T-helper 2 cell treated with Interferon-gamma antibody and Interleukin-4, amounts not matched to agents 100 ng/mL and 5 ng/mL, for 36 hours (primary cell): ENCODE results near the gene CD99. TPM values are rescaled to one million over a fixed set of nuclear protein-coding genes. Genes with fewer than 3 reads are reported as not detected.
"Not testable (repeated sequence)": the region's sequence is repeated elsewhere in the genome, so short reads cannot be mapped to it uniquely, and the experiment has no call there.

ENCODE experiments used
- intact Hi-C: fragments of 100-400 bp; cut with micrococcal nuclease; formaldehyde crosslinking; loops from one replicate; pipeline ENCODE4 v1.15.1; 2023
- total RNA-seq: library from RNA; stranded (reverse); gene quantifications from 2 replicates; pipeline ENCODE4 v1.2.3, GENCODE V29; 2022

CD99 gene
- total RNA-seq, 1 donor from 2014 or later, result 375 TPM

DNA sequence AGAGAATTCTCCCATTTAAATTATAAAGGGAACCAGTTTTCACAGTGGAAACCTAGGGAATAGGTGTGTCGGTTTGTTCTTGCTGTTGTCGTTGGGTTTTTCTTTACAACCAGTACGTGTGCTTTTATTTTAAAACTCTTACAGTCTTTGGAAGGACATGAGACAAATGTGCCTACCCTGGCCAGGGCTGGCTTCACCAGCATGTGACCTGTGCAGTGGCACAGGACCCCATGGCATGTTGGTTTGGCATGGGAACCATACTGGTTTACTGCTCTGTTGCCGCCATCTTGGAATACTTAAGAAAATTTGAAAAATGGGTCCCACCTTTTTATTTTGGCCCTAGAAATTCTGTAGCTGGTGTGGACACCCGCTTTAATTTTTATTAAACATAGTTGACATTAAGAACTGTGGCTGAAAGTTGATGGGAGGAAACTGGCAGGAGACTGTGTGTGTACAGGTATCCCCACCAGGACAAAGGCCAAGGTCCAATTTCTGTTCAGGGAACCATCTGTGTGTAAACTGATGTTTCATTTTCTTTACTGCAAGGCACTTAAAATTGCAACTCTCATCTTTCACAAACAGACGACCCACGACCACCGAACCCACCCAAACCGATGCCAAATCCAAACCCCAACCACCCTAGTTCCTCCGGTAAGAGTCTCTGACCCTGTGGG lies 28.8 kb downstream of the CD99 start:
- intact Hi-C loops, result no loop called here

DNA sequence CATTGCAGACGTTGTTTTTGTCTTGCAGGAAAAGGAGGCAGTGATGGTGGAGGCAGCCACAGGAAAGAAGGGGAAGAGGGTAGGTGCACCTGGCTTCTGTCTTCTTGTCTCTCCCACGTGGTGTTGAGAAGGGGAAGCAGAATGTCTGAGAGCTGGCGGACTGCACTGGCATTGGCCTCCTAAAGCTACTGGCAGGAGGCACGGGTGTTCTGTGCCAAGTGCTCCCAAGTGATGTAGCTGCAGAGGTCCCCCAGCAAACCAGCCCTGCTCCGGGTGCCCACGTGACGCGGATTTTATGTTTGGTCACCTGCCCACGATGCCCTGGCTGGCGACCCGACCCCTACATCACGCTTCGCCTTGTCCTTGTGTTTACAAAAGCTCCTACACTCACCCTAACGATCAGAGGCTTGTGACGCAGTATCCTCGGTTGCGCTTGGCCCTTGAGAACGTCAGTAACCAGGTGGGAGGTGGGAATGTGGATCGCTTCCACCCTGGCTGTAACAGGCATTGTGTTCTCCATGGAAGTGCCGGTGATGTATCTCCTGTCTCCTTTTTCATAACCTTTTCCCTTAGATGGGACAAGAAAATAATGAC lies 32.3 kb downstream of the CD99 start:
- intact Hi-C loops, result no loop called here

DNA sequence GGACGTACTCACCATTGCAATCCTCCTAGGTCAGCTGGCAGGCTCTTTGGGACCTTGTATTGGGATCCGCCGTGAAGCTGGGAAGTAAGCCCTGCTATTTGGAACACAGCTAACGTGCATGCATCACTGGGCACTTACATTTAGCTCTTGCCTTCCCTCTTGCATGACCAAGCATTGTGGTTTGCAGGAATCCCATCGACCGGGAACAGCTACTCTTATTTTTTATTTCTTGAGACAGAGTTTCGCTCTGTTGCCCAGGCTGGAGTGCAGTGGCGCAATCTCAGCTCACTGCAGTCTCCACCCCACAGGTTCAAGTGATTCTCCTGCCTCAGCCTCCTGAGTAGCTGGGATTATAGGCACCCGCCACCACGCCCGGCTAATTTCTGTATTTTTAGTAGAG lies 36.2 kb downstream of the CD99 start:
- intact Hi-C loops, result loop anchor here (5.0 kb wide), 1 partner anchor 35 kb away; the partner anchor contains the start of gene CD99

DNA sequence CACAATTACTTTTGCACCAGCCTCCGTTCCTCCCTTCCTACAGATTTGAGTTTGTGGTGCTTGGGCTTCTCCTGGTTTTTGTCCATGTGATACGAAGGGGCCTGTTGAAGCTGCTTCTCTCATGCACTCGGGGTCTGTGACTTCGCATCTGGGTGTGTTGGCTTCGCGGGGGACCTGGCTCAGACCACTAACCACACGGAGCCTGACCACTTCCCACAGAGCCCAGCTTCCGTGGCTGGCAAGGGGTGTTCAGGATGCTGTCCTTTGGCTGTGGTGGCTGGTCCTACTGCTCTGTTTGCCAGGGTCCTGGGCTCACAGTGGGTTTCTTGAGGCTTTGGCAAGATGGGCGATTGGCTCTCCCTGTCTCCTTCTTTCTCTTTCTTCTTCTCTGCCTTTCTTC lies 41.0 kb downstream of the CD99 start:
- intact Hi-C loops, result no loop called here

DNA sequence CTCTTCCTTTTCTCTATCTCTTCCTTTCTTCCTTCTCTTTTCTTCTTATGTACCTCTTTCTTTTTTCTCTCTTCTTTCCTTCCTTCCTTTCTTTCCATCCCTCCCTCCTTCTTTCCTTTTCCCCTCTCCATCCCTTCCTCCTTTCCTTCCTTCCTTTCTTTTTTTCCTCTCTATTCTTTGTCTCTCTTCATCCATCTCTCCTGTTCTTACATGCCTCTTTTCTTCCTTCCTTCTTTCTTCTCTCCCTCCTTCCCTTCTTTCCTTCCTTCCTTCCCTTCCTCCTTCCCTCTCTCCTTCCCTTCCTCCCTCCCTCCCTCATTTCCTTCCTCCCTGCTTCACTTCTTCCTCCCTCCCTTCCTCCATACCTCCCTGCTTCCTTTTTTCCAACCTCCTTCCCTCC lies 41.6 kb downstream of the CD99 start:
- intact Hi-C loops, result no loop called here

DNA sequence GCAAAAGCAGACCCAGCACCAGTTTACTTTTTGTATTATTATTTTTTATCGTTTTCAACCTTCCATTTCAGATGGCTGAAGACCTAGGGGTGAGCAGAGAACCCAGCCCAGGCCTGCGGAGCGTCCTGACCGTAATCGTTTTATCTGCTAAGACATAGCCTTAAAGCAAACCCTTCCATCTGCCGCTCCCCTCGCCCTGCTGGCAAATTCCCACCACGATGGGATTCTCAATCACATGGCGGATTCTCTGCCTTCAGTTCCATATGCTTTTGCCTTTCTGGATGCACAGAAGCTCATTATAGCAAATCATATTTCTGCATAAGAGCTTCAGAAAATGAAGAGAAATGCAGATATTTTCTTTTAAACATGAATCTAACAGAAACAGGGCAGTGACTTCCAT lies 42.2 kb downstream of the CD99 start:
- intact Hi-C loops, result no loop called here

DNA sequence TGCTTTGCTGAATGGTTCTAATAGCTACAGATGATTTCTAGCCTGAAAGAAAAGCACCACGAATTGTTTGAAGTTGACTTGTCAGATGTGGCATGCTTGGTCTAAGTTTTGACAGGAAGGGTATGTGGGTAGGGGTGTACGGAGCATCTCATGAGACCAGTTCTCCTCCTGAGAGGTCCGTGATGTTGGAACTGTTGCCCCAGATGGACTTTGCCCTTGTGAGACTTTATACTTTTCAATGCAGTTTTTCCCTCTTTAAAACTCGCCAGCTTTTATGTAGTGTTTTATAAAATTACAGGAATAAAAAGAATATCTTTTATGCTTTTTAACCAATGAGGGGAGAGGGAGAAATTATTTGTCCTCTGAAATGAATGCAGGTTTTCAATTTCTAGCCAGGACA lies 44.2 kb downstream of the CD99 start:
- intact Hi-C loops, result no loop called here

DNA sequence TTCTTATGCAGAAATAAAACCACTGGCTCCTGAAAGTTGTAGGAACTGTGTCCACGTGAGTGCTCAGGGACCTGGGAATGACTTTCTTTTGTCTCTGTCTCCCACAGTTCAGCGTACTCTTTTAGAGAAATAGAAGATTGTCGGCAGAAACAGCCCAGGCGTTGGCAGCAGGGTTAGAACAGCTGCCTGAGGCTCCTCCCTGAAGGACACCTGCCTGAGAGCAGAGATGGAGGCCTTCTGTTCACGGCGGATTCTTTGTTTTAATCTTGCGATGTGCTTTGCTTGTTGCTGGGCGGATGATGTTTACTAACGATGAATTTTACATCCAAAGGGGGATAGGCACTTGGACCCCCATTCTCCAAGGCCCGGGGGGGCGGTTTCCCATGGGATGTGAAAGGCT lies 49.6 kb downstream of the CD99 start:
- intact Hi-C loops, result no loop called here

DNA sequence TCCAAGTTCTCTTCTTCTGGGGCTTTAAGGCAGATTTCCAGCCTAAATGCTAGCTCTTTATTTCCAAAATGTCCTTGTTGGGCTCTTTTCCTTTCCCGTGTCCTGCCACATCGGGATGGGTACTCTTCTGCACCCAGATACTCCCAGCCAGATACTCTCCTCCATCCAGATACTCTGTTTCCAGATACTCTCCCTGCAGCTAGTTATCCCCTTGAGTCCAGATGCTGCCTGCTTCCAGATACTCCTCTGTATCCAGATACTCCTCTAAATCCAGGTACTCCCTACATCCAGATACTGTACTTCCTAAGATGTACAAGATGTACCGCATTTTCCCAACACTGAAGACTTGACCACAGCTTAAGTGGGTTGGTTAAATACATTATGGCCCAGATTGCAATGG lies 50.3 kb downstream of the CD99 start:
- intact Hi-C loops, result no loop called here

DNA sequence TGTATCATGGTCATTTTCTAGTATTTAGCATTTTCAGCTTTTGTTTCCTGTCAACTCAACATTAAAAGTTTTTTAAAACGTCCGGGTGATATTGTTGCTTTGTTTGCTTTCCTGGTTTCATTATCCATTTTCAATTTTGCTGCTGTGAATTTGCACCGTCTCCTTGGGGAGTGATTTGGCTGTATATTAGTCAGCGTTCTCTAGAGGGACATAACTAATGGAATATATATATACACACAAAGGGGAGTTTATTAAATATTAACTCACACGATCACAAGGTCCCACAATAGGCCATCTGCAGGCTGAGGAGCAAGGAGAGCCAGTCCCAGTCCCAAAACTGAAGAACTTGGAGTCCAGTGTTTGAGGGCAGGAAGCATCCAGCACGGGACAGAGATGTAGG lies 55.2 kb downstream of the CD99 start:
- intact Hi-C loops, result not testable (repeated sequence)

DNA sequence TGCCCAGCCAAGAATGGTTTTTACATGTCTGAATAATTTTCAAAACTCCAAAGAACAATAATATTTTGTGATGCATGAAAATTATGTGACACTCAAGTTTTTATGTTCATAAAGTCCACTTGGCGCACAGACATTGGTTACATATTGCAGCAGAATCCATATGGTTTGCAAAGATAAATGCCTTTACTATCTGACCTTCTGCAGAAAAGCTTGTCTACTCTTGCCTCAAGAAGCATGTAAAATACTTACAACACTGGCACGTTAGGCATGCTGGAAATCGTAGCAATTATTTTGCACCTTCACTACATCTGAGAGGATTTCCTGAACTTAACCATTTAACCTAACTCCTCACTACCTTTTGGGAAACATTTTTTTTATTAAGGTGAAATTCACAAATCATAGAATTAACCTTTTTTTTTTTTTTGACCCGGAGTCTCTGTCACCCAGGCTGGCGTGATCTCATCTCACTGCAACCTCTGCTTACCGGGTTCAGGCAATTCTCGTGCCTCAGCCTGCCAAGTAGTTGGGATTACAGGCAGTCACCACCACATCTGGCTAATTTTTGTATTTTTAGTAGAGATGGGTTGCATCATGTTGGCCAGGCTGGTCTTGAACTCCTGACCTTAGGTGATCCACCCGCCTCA lies 57.2 kb downstream of the CD99 start:
- intact Hi-C loops, result no loop called here

DNA sequence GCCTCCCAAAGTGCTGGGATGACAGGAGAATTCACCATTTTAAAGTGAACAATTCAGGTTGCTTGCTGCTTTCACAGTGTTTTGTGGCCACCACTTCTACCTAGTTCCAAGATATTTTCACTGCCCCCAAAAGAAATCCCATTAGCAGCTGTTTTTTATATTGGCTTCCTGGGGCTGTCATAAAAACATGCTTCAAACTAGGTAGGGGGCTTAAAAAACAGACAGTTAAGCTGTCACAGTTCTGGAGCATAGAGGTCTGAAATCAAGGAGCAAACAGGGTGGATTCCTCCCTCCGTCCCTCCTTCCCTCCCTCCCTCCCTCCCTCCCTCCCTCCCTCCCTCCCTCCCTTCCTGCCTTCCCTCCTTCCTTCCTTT lies 57.7 kb downstream of the CD99 start:
- intact Hi-C loops, result no loop called here

DNA sequence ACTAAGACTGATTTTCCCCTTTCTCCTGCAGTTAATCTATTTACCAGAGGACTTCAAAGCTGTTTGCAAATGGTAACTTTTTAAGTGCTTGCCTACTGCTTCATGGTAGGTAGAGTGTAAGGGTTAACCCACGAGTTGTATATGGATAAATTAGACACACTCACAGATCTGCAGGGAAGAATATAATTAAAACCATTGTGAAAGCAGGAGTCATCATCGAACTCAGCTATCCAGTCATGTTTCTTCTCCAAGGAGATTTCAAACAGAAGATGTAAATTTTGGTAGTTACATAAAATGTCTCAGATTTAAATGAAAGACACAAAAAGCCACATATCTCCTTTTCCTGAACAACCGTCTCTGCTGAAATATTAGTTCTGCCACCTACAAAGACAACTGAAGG lies 60.2 kb downstream of the CD99 start:
- intact Hi-C loops, result no loop called here

DNA sequence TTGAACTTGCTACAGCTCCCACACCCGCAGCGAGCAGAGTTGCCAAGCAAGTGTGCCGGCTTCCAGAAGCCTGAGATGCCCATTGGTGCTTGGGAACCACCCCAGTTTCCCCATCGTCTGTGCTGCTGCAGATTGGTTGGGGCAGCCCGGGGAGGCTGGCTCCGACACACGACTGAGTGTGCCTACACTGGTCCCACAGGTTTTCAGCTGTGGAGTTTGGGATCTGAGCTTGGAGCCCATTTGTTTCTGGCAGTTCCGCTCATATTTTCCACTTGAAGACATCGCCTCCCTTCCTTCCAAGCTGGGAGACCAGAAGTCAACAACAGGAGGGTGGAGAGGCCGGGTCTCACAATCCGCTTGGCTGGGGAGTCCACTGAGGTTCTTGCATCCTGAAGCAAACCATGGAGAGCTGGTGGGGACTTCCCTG lies 60.8 kb downstream of the CD99 start, which contains the start of gene XG:
TSS of gene XG (plus strand) at position 167 of the 427 bp plus-strand sequence. CDS start at position 402, 235 bp downstream.
- intact Hi-C loops, result not testable (repeated sequence)

DNA sequence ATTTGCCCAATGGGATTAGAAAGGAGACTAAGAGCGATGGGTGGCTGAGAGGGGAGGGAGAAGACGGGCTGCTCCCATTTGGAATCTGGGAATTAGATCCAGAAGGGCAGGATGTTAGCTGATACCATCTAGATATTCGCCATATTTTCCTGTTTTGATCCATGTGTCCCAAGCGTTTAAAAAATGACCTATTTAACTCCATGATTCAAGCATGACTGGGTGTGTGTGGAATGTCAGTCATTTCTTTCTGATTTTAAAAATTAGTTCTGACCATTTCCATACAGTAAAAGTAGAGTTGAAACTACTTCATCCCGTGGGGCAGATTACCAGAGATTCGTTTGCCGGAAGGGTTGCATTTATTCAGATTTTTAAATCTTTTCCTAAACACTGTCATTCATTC lies 61.3 kb downstream of the CD99 start:
- intact Hi-C loops, result not testable (repeated sequence)

DNA sequence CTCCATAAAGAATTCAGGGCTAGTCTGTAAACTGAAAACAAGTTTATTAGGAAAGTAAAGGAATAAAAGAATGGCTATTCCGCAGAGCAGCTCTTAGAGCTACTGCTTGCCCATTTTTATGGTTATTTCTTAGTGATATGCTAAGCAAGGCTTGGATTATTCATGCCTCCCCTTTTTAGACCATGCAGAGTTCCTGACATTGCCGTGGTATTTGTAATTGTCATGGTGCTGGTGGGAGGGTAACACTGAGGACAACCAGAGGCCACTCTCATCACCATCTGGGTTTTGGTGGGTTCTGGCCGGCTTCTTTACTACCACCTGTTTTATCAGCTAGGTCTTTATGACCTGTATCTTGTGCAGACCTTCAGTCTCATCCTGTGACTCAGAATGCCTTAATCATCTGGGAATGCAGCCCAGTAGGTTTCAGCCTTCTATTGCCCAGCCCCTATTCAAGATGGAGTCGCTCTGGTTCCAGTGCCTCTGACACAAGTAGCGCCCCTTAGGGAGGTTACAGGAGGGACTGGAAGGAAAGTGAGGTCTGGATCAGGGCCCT lies 64.1 kb downstream of the CD99 start:
- intact Hi-C loops, result not testable (repeated sequence)

DNA sequence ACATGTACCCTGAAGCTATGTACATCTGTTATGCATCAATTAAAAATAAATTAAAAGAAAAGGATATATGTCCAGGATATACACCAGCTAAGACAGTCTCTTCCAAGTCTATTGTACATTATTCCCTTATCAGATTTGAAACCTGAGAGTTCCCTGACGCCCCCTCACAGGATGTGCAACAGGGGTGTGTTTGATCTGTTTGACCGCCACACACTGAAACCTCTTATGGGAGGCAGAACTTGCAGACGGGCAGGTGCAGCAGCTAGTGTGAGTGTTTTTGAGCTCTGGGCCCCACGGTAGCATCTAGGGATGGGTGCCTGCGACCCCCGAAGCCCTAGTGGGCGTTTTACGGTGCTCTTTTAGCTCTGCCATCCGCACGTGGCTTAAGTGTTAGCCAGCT lies 65.5 kb downstream of the CD99 start:
- intact Hi-C loops, result no loop called here

DNA sequence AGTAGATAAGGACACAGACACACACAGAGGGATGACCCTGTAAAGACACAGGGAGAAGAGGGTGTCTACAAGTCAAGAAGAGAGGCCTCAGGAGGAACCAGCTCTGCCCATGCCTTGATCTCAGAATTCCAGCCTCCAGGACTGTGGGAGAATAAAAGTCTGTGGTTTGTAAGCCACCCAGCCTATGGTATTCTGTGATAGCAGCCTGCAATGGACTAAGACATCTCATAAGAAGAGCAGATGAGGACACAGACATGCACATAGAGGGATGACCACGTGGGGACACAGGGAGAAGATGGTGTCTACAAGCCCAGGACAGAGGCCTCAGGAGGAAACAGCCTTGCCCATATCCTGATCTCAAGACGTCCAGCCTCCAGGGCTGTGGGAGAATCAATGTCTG lies 70.2 kb downstream of the CD99 start:
- intact Hi-C loops, result no loop called here

DNA sequence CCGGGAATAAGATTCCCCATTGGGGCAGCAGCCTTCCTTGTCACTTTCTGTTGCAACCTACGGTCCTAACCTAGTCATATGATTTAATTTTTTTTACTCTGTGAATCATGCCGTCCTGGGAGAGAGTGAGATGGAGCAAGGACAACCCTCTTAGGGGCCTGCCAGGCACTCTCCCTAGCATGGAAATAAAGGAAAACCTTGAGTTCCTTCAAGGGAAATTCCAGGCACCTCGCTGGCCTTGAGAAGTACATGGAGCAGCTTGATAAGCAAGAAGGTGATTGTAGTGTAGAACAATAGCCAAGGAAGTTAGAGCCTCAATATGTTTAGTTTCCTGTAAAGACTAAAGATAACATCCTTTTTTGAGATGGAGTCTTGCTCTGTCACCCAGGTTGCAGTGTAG lies 71.6 kb downstream of the CD99 start:
- intact Hi-C loops, result not testable (repeated sequence)

DNA sequence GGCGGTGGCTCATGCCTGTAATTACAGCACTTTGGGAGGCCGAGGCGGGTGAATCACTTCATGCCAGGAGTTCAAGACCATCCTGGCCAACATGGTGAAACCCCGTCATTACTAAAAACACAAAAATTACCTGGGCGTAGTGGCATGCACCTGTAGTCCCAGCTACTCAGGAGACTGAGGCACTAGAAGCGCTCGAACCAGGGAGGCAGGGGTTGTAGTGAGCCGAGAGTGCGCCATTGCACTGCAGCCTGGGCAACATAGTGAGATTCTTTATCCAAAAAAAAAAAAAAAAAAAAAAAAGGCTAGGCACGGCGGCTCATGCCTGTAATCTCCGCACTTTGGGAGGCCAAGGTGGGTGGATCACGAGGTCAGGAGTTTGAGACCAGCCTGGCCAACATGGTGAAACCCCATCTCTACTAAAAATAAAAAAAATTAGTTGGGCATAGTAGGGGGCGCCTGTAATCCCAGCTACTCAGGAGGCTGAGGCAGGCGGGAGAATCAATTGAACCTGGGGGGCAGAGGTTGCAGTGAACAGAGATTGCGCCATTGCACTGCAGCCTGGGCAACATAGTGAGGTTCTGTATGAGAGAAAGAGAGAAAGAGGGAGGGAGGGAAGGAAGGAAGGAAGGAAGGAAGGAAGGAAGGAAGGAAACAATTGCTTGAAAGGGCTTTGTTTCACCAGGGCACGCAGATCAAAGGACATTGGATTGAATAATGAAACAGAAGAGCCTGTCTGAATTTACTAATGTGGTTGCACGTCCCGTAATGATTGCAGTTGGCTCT lies 73.9 kb downstream of the CD99 start:
- intact Hi-C loops, result not testable (repeated sequence)

DNA sequence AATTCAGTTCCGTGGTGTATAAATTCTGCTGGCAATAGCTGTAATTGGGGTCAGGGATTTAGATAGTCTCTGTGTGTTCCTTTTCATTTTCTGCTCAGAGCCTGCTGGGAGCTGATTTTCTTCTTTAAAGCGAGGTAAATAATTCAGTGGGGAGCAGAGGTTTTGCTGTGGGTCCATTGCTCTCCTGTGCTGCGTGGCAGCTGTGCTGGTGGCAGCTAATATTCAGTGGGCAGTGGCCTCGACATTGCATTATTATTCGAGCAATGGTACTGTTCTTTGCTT lies 74.4 kb downstream of the CD99 start:
- intact Hi-C loops, result no loop called here

DNA sequence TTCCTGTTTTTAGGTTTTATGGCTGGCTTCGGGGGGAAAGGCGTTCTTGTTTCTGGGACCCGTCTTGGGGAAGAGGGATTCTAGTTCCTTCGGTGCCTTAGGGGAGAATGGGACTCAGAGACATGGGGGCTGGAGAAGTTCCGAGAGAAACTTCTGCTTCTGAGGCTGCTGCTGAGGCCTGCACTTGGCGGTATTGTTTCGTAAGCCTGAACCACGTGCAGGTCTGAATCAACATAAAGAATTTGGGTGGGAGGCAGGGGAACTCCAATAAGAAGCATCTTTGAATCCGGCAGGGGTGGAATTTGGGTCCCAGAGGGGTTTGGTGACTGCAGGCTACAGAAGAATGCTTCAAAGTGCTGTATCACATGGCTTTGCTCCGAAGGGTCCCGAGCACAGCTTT lies 75.8 kb downstream of the CD99 start:
- intact Hi-C loops, result no loop called here
